ENCODE results near the gene INS.

- TF ChIP-seq POLR2A (IDR thresholded peaks at IDR 0.05) = no peak
- TF ChIP-seq CTCF (IDR thresholded peaks at IDR 0.05) = no peak
Observed at GRCh38 chr11:2136209-2136951, 24.6 kb downstream of the INS start.

All from thyroid gland (tissue), 4 donors.